ENCODE results near the gene SLC66A1. TPM values are rescaled to one million over a fixed set of nuclear protein-coding genes. Genes with fewer than 3 reads are reported as not detected.

The SLC66A1 gene
- total and polyA plus RNA-seq, 5 donors from 2014 or later: 3.2 to 8.7 (median 5.2) TPM

- H3K9me3 Mint-ChIP-seq: no peaks in the 10 kb centered on the region
- H3K27me3 Mint-ChIP-seq: no peaks in the 10 kb centered on the region
- H3K4me3 ChIP-seq (ENCODE audit: low read depth, low read length): no peak overlapping the region
- H3K27ac Mint-ChIP-seq: peak overlapping the region in 1 of 3 donors; percentile 49
- H3K9me3 ChIP-seq (ENCODE audit: control insufficient read depth in 2 of 2, low read length in 2 of 2): no peaks in the 10 kb centered on the region
- peaks cover 7% of the 10 kb centered on the region for H3K36me3 Mint-ChIP-seq
- H3K4me1 ChIP-seq (ENCODE audit: control insufficient read depth, insufficient read depth, low read length, poor library complexity, severe bottlenecking): no peaks in the 10 kb centered on the region
- DNase-seq (no peak), ATAC-seq (ENCODE audit: low read depth in 2 of 2) (no peak)
- H3K4me3 Mint-ChIP-seq: no peak overlapping the region
- H3K27ac ChIP-seq (ENCODE audit: insufficient read depth, low read length, poor library complexity, severe bottlenecking): no peak overlapping the region
- H3K27me3 ChIP-seq (ENCODE audit: control insufficient read depth, insufficient read depth, low read length): no peaks in the 10 kb centered on the region
- H3K4me1 Mint-ChIP-seq: peaks cover 0 to 11% (median 0%) of the 10 kb centered on the region in 4 donors
- H3K36me3 ChIP-seq (ENCODE audit: control insufficient read depth, insufficient read depth, low read length): peaks cover 4% of the 10 kb centered on the region
Observed at GRCh38 chr1:19333587-19334354, 21.6 kb downstream of the SLC66A1 start.

DNA sequence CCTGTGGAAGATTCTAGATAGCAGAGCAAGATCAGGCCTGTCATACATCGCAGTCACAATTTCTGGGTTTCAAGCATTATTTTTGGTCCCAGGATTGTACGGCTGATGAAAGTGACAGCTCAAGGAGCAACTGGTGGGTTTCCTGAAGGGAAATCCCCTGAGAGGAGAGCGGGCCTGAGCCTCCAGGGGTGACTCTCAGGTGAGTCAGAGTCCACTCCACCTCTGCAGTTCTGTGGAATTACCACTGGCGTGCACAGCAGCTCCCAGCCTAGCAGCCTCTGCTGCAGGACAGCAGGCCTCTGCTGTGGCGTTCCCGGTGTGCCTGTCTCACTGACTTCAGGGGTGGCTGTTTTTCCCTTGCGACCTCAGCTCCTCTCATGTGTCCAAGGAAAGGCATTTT lies 24.4 kb downstream of the SLC66A1 start:
- Mint-ChIP-seq H3K27me3 (no peaks in the 10 kb centered on the region), H3K4me1 (peaks cover 0 to 10% (median 0%) of the 10 kb centered on the region in 4 donors), H3K27ac (peak overlapping the region in 2 of 3 donors; percentile 33 to 49), H3K9me3 (no peaks in the 10 kb centered on the region), H3K36me3 (peaks cover 16% of the 10 kb centered on the region), H3K4me3 (no peak overlapping the region)
- ATAC-seq (ENCODE audit: low read depth in 2 of 2) (no peak), DNase-seq (no peak)
- H3K27ac ChIP-seq (ENCODE audit: insufficient read depth, low read length, poor library complexity, severe bottlenecking): no peak overlapping the region
- H3K9me3 ChIP-seq (ENCODE audit: control insufficient read depth in 2 of 2, low read length in 2 of 2): no peaks in the 10 kb centered on the region
- H3K27me3 ChIP-seq (ENCODE audit: control insufficient read depth, insufficient read depth, low read length): no peaks in the 10 kb centered on the region
- H3K4me1 ChIP-seq (ENCODE audit: control insufficient read depth, insufficient read depth, low read length, poor library complexity, severe bottlenecking): no peaks in the 10 kb centered on the region
- H3K4me3 ChIP-seq (ENCODE audit: low read depth, low read length): no peak overlapping the region
- H3K36me3 ChIP-seq (ENCODE audit: control insufficient read depth, insufficient read depth, low read length): peaks cover 27% of the 10 kb centered on the region

DNA sequence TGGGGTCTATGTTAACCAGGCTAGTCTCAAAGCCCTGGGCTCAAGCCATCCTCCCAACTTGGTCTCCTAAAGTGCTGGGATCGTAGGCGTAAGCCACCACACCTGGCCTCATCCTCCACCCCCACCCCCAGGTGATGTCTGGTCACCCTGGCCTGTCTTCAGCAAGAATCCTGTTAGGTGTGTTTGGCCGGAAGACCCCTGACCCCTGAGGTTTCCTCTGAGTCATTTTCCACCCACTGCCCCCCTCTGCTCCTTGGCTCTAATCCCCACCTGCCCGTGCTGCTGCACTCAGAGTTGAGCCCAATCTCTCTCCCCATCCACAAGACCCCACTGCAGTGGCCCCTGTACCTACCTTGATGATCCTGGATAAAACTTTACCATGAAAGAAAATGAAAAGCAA lies 25.2 kb downstream of the SLC66A1 start:
- no peaks in the 10 kb centered on the region for H3K9me3 ChIP-seq (ENCODE audit: control insufficient read depth in 2 of 2, low read length in 2 of 2)
- H3K4me1 ChIP-seq (ENCODE audit: control insufficient read depth, insufficient read depth, low read length, poor library complexity, severe bottlenecking): no peaks in the 10 kb centered on the region
- no peak overlapping the region for H3K27ac ChIP-seq (ENCODE audit: insufficient read depth, low read length, poor library complexity, severe bottlenecking)
- Mint-ChIP-seq H3K9me3 (no peaks in the 10 kb centered on the region), H3K27ac (peak overlapping the region in 1 of 3 donors; percentile 94), H3K4me1 (peaks cover 0 to 14% (median 0%) of the 10 kb centered on the region in 4 donors), H3K4me3 (no peak overlapping the region), H3K27me3 (no peaks in the 10 kb centered on the region), H3K36me3 (peaks cover 18% of the 10 kb centered on the region)
- no peaks in the 10 kb centered on the region for H3K27me3 ChIP-seq (ENCODE audit: control insufficient read depth, insufficient read depth, low read length)
- H3K4me3 ChIP-seq (ENCODE audit: low read depth, low read length): no peak overlapping the region
- H3K36me3 ChIP-seq (ENCODE audit: control insufficient read depth, insufficient read depth, low read length): peaks cover 30% of the 10 kb centered on the region
- ATAC-seq (ENCODE audit: low read depth in 2 of 2) (no peak), DNase-seq (no peak)

GRCh38 chr1:19338323-19338762 lies 26.2 kb downstream of the SLC66A1 start:
- no peak for ATAC-seq (ENCODE audit: low read depth in 2 of 2)
- H3K9me3 ChIP-seq (ENCODE audit: control insufficient read depth in 2 of 2, low read length in 2 of 2): no peaks in the 10 kb centered on the region
- peaks cover 22% of the 10 kb centered on the region for H3K36me3 Mint-ChIP-seq
- no peaks in the 10 kb centered on the region for H3K4me1 ChIP-seq (ENCODE audit: control insufficient read depth, insufficient read depth, low read length, poor library complexity, severe bottlenecking)
- H3K4me1 Mint-ChIP-seq: peaks cover 0 to 14% (median 0%) of the 10 kb centered on the region in 4 donors
- H3K36me3 ChIP-seq (ENCODE audit: control insufficient read depth, insufficient read depth, low read length): peaks cover 34% of the 10 kb centered on the region
- no peak for DNase-seq
- no peaks in the 10 kb centered on the region for H3K27me3 ChIP-seq (ENCODE audit: control insufficient read depth, insufficient read depth, low read length)
- H3K27me3 Mint-ChIP-seq: no peaks in the 10 kb centered on the region
- no peak overlapping the region for H3K27ac ChIP-seq (ENCODE audit: insufficient read depth, low read length, poor library complexity, severe bottlenecking)
- no peaks in the 10 kb centered on the region for H3K9me3 Mint-ChIP-seq
- H3K4me3 Mint-ChIP-seq: no peak overlapping the region
- no peak overlapping the region for H3K4me3 ChIP-seq (ENCODE audit: low read depth, low read length)
- peak overlapping the region in 1 of 3 donors; percentile 38 for H3K27ac Mint-ChIP-seq

- Histone ChIP-seq H3K9me3 (ENCODE audit: control insufficient read depth in 2 of 2, low read length in 2 of 2) (no peaks in the 10 kb centered on the region), H3K36me3 (ENCODE audit: control insufficient read depth, insufficient read depth, low read length) (peaks cover 44% of the 10 kb centered on the region), H3K4me3 (ENCODE audit: low read depth, low read length) (no peak overlapping the region), H3K4me1 (ENCODE audit: control insufficient read depth, insufficient read depth, low read length, poor library complexity, severe bottlenecking) (no peaks in the 10 kb centered on the region), H3K27ac (ENCODE audit: insufficient read depth, low read length, poor library complexity, severe bottlenecking) (no peak overlapping the region), H3K27me3 (ENCODE audit: control insufficient read depth, insufficient read depth, low read length) (no peaks in the 10 kb centered on the region)
- DNase-seq: no peak
- ATAC-seq (ENCODE audit: low read depth in 2 of 2): no peak
- Mint-ChIP-seq H3K4me1 (peaks cover 0 to 14% (median 0%) of the 10 kb centered on the region in 4 donors), H3K9me3 (no peaks in the 10 kb centered on the region), H3K27ac (no peak overlapping the region), H3K36me3 (peaks cover 26% of the 10 kb centered on the region), H3K4me3 (no peak overlapping the region), H3K27me3 (no peaks in the 10 kb centered on the region)
Observed at GRCh38 chr1:19339214-19339861, 27.2 kb downstream of the SLC66A1 start.

DNA sequence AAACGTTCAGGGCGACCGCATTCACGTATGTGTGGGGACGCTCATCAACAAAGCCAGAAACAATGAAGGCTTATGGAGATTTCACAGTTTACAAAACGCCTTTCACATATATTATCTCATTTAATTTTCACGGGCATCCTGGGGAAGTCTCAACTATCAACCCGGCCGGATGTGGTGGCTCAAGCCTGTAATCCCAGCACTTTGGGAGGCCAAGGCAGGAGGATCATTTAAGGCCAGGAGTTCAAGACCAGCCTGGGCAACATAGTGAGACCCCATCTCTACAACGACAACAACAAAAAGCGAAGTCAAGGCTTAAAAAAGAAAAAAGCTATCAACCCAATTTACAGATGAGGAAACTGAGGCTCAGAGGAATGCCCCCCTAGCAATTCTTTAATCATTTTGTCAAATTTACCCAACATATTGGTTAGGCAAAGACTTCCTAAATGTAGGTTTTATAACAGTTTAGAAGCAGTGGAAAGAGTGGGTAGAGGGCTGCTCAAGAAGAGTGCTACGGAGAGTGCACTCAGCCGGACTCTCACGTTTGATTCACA lies 28.3 kb downstream of the SLC66A1 start:
- DNase-seq (no peak), ATAC-seq (ENCODE audit: low read depth in 2 of 2) (no peak)
- Histone ChIP-seq H3K27me3 (ENCODE audit: control insufficient read depth, insufficient read depth, low read length) (no peaks in the 10 kb centered on the region), H3K9me3 (ENCODE audit: control insufficient read depth in 2 of 2, low read length in 2 of 2) (no peaks in the 10 kb centered on the region), H3K27ac (ENCODE audit: insufficient read depth, low read length, poor library complexity, severe bottlenecking) (no peak overlapping the region), H3K4me1 (ENCODE audit: control insufficient read depth, insufficient read depth, low read length, poor library complexity, severe bottlenecking) (no peaks in the 10 kb centered on the region), H3K36me3 (ENCODE audit: control insufficient read depth, insufficient read depth, low read length) (peaks cover 55% of the 10 kb centered on the region), H3K4me3 (ENCODE audit: low read depth, low read length) (no peak overlapping the region)
- Mint-ChIP-seq H3K4me3 (no peak overlapping the region), H3K4me1 (peaks cover 0 to 14% (median 0%) of the 10 kb centered on the region in 4 donors), H3K36me3 (peaks cover 27% of the 10 kb centered on the region), H3K27ac (peak overlapping the region in 1 of 3 donors; percentile 35), H3K9me3 (no peaks in the 10 kb centered on the region), H3K27me3 (no peaks in the 10 kb centered on the region)

DNA sequence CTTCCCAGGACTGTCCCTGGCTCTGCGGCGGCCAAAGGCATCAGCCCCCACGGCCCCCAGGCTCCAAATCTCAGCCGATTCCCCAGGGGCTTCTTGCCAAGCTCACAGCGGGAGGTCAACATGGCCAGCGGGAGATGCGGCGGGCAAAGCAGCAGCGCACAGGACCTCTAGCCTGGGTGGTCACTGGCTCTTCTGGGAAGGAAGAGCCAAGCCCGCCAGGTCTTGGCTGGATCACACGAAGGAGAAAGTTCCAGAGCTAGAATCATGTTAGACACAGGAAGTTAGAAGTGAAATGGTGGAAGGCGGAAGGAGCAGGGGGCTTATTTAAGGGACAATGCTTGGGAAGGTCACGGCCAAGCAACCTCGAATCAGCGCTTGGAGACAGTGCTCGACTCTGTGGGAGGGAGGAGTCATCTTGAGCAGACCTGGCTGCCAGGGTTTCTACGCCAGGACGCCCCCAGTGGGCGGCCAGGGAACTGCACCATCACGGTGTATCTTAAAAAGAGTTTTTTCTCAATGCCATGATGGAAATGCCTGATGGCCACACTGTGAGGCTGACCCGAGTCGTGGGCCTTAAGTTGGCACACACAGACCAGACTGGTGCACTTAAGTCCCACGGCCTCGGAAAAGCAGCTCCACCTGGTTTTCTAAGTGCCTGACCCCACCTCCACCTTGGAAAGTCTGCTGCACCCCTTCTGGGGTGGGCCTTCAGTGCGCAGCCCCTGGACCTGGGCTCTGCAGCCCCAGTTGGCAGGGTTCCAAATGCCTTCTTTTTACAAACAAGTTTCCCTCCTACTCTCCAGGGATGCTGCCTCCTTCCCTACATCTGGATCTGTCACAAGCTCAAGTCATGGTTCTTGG lies 29.3 kb downstream of the SLC66A1 start:
- DNase-seq (peak; percentile 51 to 76 (median 64)), ATAC-seq (ENCODE audit: low read depth in 2 of 2) (peak; percentile 74)
- H3K36me3 Mint-ChIP-seq: peaks cover 31% of the 10 kb centered on the region
- H3K27ac Mint-ChIP-seq: peak overlapping the region; percentile 11 to 71 (median 35)
- H3K4me3 Mint-ChIP-seq: peak overlapping the region in 1 of 4 donors; percentile 90
- no peaks in the 10 kb centered on the region for H3K27me3 ChIP-seq (ENCODE audit: control insufficient read depth, insufficient read depth, low read length)
- no peak overlapping the region for H3K27ac ChIP-seq (ENCODE audit: insufficient read depth, low read length, poor library complexity, severe bottlenecking)
- H3K9me3 Mint-ChIP-seq: no peaks in the 10 kb centered on the region
- H3K9me3 ChIP-seq (ENCODE audit: control insufficient read depth in 2 of 2, low read length in 2 of 2): no peaks in the 10 kb centered on the region
- peaks cover 0 to 12% (median 0%) of the 10 kb centered on the region in 4 donors for H3K4me1 Mint-ChIP-seq
- no peaks in the 10 kb centered on the region for H3K4me1 ChIP-seq (ENCODE audit: control insufficient read depth, insufficient read depth, low read length, poor library complexity, severe bottlenecking)
- H3K36me3 ChIP-seq (ENCODE audit: control insufficient read depth, insufficient read depth, low read length): peaks cover 62% of the 10 kb centered on the region
- H3K27me3 Mint-ChIP-seq: no peaks in the 10 kb centered on the region
- no peak overlapping the region for H3K4me3 ChIP-seq (ENCODE audit: low read depth, low read length)
